HCT116 (cell line): ENCODE measurements around the gene CDK5R1. TPM values are rescaled to one million over a fixed set of nuclear protein-coding genes. Genes with fewer than 3 reads are reported as not detected.
A peak's percentile ranks its signal among the peaks of the same experiment; 100 is the strongest.

ENCODE experiments used
- ATAC-seq: fragments of 200-7000 bp; cut with Tn5 transposase; 2 replicates; pipeline ENCODE4 v1.9.1; 2020; ENCODE audit warnings: mild to moderate bottlenecking, moderate library complexity
- BruUV-seq: library from RNA; stranded (reverse); fragments of 400-500 nt; replicated peaks from 2 replicates; lab custom pipeline; 2021; lab: Mats Ljungman, UMichigan
- CTCF ChIA-PET: fragments of 300-600 bp; sonication (Branson Sonifier 250); formaldehyde crosslinking; loops from one replicate; lab custom pipeline; 2021; ENCODE audit warnings: antibody characterized with exemption; lab: Charles Lee
- POLR2A ChIA-PET: fragments of 300-600, 350-600 bp; sonication (Branson Sonifier 250); formaldehyde crosslinking; loops from one replicate; lab custom pipeline; 2021; ENCODE audit warnings: antibody characterized with exemption; lab: Charles Lee
- RAD21 ChIA-PET, 2 experiments: fragments of 300-600 bp; sonication (Branson Sonifier 250); formaldehyde crosslinking; loops; one replicate each; lab custom pipeline; 2023; ENCODE audit warnings: low total read pairs in 2 of 2; ENCODE audit not compliant: uncharacterized antibody in 2 of 2, unreplicated experiment in 2 of 2, low non-redundant PET in 1 of 2; lab: Charles Lee
- DNase-seq: peaks from one replicate; pipeline ENCODE4 v3.0.0-alpha.2; 2010; ENCODE audit warnings: low read depth, low spot score
- H2AFZ ChIP-seq: fragments of 200-600 bp; shearing (Covaris generic), sonication (generic); 2 replicates; pipeline ENCODE4 v1.6.1; 2017; ENCODE audit warnings: low read depth, mixed run types, mixed read lengths, antibody characterized with exemption, low read length; ENCODE audit not compliant: poor library complexity, severe bottlenecking
- H3K27ac ChIP-seq: 2 replicates; pipeline ENCODE4 v1.5.1; 2012; ENCODE audit warnings: low read depth, low read length
- H3K27me3 ChIP-seq: fragments of 200-600 bp; sonication (generic); 2 replicates; pipeline ENCODE4 v1.6.1; 2016; ENCODE audit warnings: mixed run types, low read length, mixed read lengths; ENCODE audit not compliant: insufficient read depth
- H3K36me3 ChIP-seq, 2 experiments: fragments of 200-500 bp in 1 of 2; fragments of 200-600 bp in 1 of 2; sonication (Bioruptor generic) in 1 of 2; sonication (generic) in 1 of 2; 2 replicates each; pipeline versions ENCODE4 v1.5.1 to v1.6.1; 2014 to 2016; ENCODE audit warnings: low read length in 2 of 2, inconsistent platforms in 1 of 2, mixed read lengths in 1 of 2, mixed run types in 1 of 2; ENCODE audit not compliant: insufficient read depth in 2 of 2, control insufficient read depth in 1 of 2
- H3K4me1 ChIP-seq, 2 experiments: fragments of 200-600 bp in 1 of 2; sonication (generic) in 1 of 2; 2 replicates each; pipeline versions ENCODE4 v1.5.1 to v1.6.1; 2012 to 2017; ENCODE audit warnings: low read length in 2 of 2, inconsistent platforms in 1 of 2, mild to moderate bottlenecking in 1 of 2, mixed read lengths in 1 of 2, mixed run types in 1 of 2, moderate library complexity in 1 of 2; ENCODE audit not compliant: insufficient read depth in 2 of 2, control insufficient read depth in 1 of 2
- H3K4me2 ChIP-seq: fragments of 200-600 bp; sonication (generic); 2 replicates; pipeline ENCODE4 v1.6.1; 2017; ENCODE audit warnings: mixed run types, low read length, mixed read lengths
- H3K4me3 ChIP-seq, 2 experiments: fragments of 200-600 bp in 1 of 2; sonication (generic) in 1 of 2; replicated peaks in 1 of 2; 2 replicates each; pipeline ENCODE4 v1.5.1; 2011 to 2016; ENCODE audit warnings: low read length in 2 of 2, control low read depth in 1 of 2, low read depth in 1 of 2, mild to moderate bottlenecking in 1 of 2, mixed read lengths in 1 of 2, mixed run types in 1 of 2
- H3K79me2 ChIP-seq: fragments of 200-600 bp; sonication (generic); 2 replicates; pipeline ENCODE4 v1.6.1; 2017; ENCODE audit warnings: mild to moderate bottlenecking, mixed run types, low read length, moderate library complexity, mixed read lengths; ENCODE audit not compliant: insufficient read depth
- H3K9ac ChIP-seq: fragments of 200-600 bp; sonication (generic); 2 replicates; pipeline ENCODE4 v1.6.1; 2016; ENCODE audit warnings: low read length, mixed read lengths
- H3K9me2 ChIP-seq: fragments of 200-600 bp; sonication (generic), shearing (Covaris generic); 2 replicates; pipeline ENCODE4 v1.6.1; 2017; ENCODE audit warnings: mixed run types, mild to moderate bottlenecking, moderate library complexity; ENCODE audit not compliant: insufficient read depth
- H3K9me3 ChIP-seq, 2 experiments: fragments of 200-500 bp in 1 of 2; fragments of 200-600 bp in 1 of 2; sonication (Bioruptor generic) in 1 of 2; sonication (generic) in 1 of 2; 2 replicates each; pipeline ENCODE4 v1.6.1; 2014 to 2017; ENCODE audit warnings: low read length in 2 of 2, mixed read lengths in 2 of 2, inconsistent platforms in 1 of 2, low read depth in 1 of 2, mild to moderate bottlenecking in 1 of 2, mixed run types in 1 of 2, moderate library complexity in 1 of 2; ENCODE audit not compliant: control insufficient read depth in 1 of 2, insufficient read depth in 1 of 2
- H4K20me1 ChIP-seq: fragments of 200-600 bp; sonication (generic), shearing (Covaris generic); 2 replicates; pipeline ENCODE4 v1.6.1; 2017; ENCODE audit warnings: mixed run types, mild to moderate bottlenecking, moderate library complexity; ENCODE audit not compliant: insufficient read depth
- ATF3 ChIP-seq: IDR thresholded peaks from 2 replicates; pipeline ENCODE4 v1.6.1; 2012
- CEBPB ChIP-seq: IDR thresholded peaks from 2 replicates; pipeline ENCODE4 v1.6.1; 2012; ENCODE audit warnings: low read depth
- CTCF ChIP-seq, 3 experiments: fragments of 200-600 bp in 1 of 3; sonication (generic) in 1 of 3; IDR thresholded peaks in 2 of 3; conservative IDR thresholded peaks in 1 of 3; 2 replicates each; pipeline ENCODE4 v1.5.1; 2012 to 2017; ENCODE audit warnings: low read depth in 2 of 3, low read length in 2 of 3, antibody characterized with exemption in 1 of 3, borderline replicate concordance in 1 of 3, control low read depth in 1 of 3, mild to moderate bottlenecking in 1 of 3, mixed read lengths in 1 of 3, mixed run types in 1 of 3, moderate library complexity in 1 of 3; ENCODE audit not compliant: insufficient read depth in 1 of 3
- EGR1 ChIP-seq: IDR thresholded peaks from 2 replicates; pipeline ENCODE4 v1.6.1; 2012; ENCODE audit warnings: low read depth
- ELF1 ChIP-seq: IDR thresholded peaks from 2 replicates; pipeline ENCODE4 v1.6.1; 2012; ENCODE audit warnings: low read depth, borderline replicate concordance
- EZH2 ChIP-seq: fragments of 200-600 bp; sonication (generic); IDR thresholded peaks from 2 replicates; pipeline ENCODE4 v1.6.1; 2017; ENCODE audit warnings: antibody characterized with exemption, mixed run types
- EZH2phosphoT487 ChIP-seq: fragments of 200-600 bp; IDR thresholded peaks from 2 replicates; pipeline ENCODE4 v1.6.1; 2018; ENCODE audit warnings: antibody characterized with exemption, borderline replicate concordance
- FOSL1 ChIP-seq: IDR thresholded peaks from 2 replicates; pipeline ENCODE4 v1.6.1; 2012; ENCODE audit warnings: low read depth
- POLR2A ChIP-seq: IDR thresholded peaks from 2 replicates; pipeline ENCODE4 v1.7.0; 2011; ENCODE audit warnings: borderline replicate concordance; ENCODE audit not compliant: insufficient read depth, insufficient read length; ENCODE audit errors: extremely low read depth
- POLR2AphosphoS5 ChIP-seq: IDR thresholded peaks from 2 replicates; pipeline ENCODE4 v1.6.1; 2011; ENCODE audit warnings: mild to moderate bottlenecking, low read depth, low read length, moderate library complexity
- RAD21 ChIP-seq: IDR thresholded peaks from 2 replicates; pipeline ENCODE4 v1.6.1; 2012; ENCODE audit warnings: low read depth, mild to moderate bottlenecking
- REST ChIP-seq: IDR thresholded peaks from 2 replicates; pipeline ENCODE4 v1.6.1; 2012; ENCODE audit warnings: low read depth
- SIN3A ChIP-seq: IDR thresholded peaks from 2 replicates; pipeline ENCODE4 v1.6.1; 2012; ENCODE audit warnings: low read depth
- SP1 ChIP-seq: IDR thresholded peaks from 2 replicates; pipeline ENCODE4 v1.6.1; 2012; ENCODE audit warnings: low read depth
- SRF ChIP-seq: IDR thresholded peaks from 2 replicates; pipeline ENCODE4 v1.6.1; 2012; ENCODE audit warnings: low read depth
- YY1 ChIP-seq: IDR thresholded peaks from 2 replicates; pipeline ENCODE4 v1.6.1; 2011; ENCODE audit warnings: low read length, low read depth, moderate library complexity, mild to moderate bottlenecking; ENCODE audit not compliant: insufficient replicate concordance; ENCODE audit errors: extremely low read depth
- ZBTB33 ChIP-seq: IDR thresholded peaks from 2 replicates; pipeline ENCODE4 v1.6.1; 2011; ENCODE audit warnings: mild to moderate bottlenecking, low read length, moderate library complexity; ENCODE audit not compliant: insufficient replicate concordance; ENCODE audit errors: extremely low read depth
- ZFX ChIP-seq: fragments of 450-650 bp; IDR thresholded peaks from 2 replicates; pipeline ENCODE4 v1.6.1; 2017
- ZNF274 ChIP-seq: fragments of 200-500 bp; sonication (Bioruptor generic); IDR thresholded peaks from 2 replicates; pipeline ENCODE4 v1.6.1; 2014; ENCODE audit warnings: mild to moderate bottlenecking, low read depth, low read length, inconsistent platforms
- intact Hi-C: fragments of 100-400 bp; cut with micrococcal nuclease; formaldehyde crosslinking; loops from 2 replicates; pipeline ENCODE4 v1.10.0; 2022
- total RNA-seq: library from RNA; stranded (reverse); gene quantifications from one replicate; pipeline ENCODE4 v1.2.1, GENCODE V29; 2021; ENCODE audit not compliant: unreplicated experiment

Gene CDK5R1
- total RNA-seq, 1 experiment from 2014 or later, result 5.4 TPM

- no peak for ATAC-seq
- no peak overlapping the region for H3K9ac ChIP-seq
- no peak overlapping the region for H3K4me3 ChIP-seq
- CTCF ChIA-PET, result no interaction called here
- no peaks in the 10 kb centered on the region for H3K36me3 ChIP-seq
- H3K4me1 ChIP-seq, result peaks cover 8 to 11% of the 10 kb centered on the region in 2 experiments
- no peaks in the 10 kb centered on the region for H3K27me3 ChIP-seq
- POLR2A ChIA-PET, result no interaction called here
- H3K27ac ChIP-seq, result no peak overlapping the region
- DNase-seq, result no peak
- peak overlapping the region; percentile 65 for H3K4me2 ChIP-seq
- RAD21 ChIA-PET, result no interaction called here
- intact Hi-C loops, result no loop called here
- TF ChIP-seq SRF (no peak), RAD21 (no peak), ZFX (no peak), POLR2AphosphoS5 (no peak), ZBTB33 (no peak), ATF3 (no peak), SIN3A (no peak), EZH2phosphoT487 (no peak), EZH2 (no peak), POLR2A (no peak), CTCF (IDR thresholded peaks at IDR 0.05 in 2 of 3, conservative IDR thresholded peaks at IDR 0.05 in 1 of 3; ENCODE audit: borderline replicate concordance in 1 of 3, insufficient read depth in 1 of 3, low read depth in 2 of 3, low read length in 2 of 3) (no peak), ZNF274 (no peak), FOSL1 (no peak), EGR1 (no peak), ELF1 (no peak), REST (no peak), YY1 (no peak), CEBPB (no peak), SP1 (no peak)
- H3K9me3 ChIP-seq, result no peaks in the 10 kb centered on the region
- H3K79me2 ChIP-seq, result no peaks in the 10 kb centered on the region
- H2AFZ ChIP-seq, result no peak overlapping the region
- no peaks in the 10 kb centered on the region for H4K20me1 ChIP-seq
- no TSS peak for BruUV-seq
- no peaks in the 10 kb centered on the region for H3K9me2 ChIP-seq
These were observed 33.4 kb downstream of the CDK5R1 start for GRCh38 chr17:32520104-32520701.
